AG09319 (cell line): ENCODE results near the gene CCDC88A.
"Not testable (repeated sequence)": the region's sequence is repeated elsewhere in the genome, so short reads cannot be mapped to it uniquely, and the experiment has no call there.

Experiments
- DNase-seq: peaks from one replicate; pipeline ENCODE4 v3.0.0-alpha.2; 2010; ENCODE audit warnings: low read depth; ENCODE audit errors: extremely low read depth
- TF ChIP-seq, protein P1 (sequence below): IDR thresholded peaks from 2 replicates; pipeline ENCODE4 v1.5.1; 2011; ENCODE audit warnings: low read depth, mild to moderate bottlenecking, inconsistent platforms, low read length, moderate library complexity

Gene CCDC88A

DNA sequence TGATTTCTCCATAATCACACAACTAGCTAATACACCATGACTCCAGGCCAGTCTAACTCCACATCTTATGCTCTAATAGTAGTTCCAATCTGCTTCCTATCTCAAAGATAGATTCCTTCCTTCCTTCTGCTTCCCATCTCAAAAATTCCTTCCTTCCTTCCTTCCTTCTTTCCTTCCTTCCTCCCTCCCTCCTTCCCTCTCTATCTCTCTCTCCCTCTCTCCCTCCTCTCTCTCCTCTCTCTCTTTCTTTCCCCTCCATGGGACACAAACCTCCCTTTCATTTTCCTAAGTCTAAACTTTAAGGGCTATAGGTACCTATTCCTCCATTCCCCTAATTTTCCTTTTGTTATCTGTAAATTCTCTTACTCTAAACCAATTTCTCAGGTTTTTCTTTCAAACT, 62.5 kb downstream of the CCDC88A start:
- no peak for DNase-seq
- TF ChIP-seq, protein P1, sequence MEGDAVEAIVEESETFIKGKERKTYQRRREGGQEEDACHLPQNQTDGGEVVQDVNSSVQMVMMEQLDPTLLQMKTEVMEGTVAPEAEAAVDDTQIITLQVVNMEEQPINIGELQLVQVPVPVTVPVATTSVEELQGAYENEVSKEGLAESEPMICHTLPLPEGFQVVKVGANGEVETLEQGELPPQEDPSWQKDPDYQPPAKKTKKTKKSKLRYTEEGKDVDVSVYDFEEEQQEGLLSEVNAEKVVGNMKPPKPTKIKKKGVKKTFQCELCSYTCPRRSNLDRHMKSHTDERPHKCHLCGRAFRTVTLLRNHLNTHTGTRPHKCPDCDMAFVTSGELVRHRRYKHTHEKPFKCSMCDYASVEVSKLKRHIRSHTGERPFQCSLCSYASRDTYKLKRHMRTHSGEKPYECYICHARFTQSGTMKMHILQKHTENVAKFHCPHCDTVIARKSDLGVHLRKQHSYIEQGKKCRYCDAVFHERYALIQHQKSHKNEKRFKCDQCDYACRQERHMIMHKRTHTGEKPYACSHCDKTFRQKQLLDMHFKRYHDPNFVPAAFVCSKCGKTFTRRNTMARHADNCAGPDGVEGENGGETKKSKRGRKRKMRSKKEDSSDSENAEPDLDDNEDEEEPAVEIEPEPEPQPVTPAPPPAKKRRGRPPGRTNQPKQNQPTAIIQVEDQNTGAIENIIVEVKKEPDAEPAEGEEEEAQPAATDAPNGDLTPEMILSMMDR: no peak

DNA sequence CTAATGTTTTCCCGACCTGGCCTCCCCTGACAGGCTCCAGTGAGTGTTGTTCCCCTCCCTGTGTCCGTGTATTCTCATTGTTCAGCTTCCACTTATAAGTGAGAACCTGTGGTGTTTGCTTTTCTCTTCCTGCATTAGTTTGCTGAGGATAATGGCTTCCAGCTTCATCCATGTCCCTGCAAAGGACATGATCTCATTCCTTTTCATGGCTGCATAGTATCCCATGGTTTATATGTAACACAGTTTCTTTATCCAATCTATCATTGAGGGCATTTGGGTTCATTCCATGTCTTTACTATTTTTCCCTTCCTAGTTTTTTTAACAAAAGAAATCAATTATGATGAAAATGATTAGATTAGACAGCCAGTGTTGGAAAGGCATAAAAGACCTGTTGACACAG, 63.5 kb downstream of the CCDC88A start:
- DNase-seq: not testable (repeated sequence)

DNA sequence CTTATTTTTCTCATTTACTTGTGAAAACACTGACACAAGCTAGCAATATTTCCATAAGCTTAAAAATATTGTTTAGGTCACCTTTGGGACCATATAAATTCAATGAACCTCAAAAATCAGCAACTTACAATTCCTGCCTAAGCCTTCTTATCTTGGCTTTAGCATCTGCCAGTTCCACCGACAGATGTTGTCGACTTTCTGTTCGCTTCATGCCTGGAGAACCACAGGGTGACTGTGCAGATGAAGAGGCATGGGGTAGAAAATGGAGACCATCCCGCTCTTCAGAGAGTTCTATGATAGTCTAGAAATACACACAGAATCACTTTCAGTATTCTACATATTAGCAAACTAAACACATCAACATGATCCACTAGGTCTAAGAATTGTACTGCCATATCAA, 64.2 kb downstream of the CCDC88A start:
- TF ChIP-seq, protein P1: no peak
- DNase-seq: no peak

DNA sequence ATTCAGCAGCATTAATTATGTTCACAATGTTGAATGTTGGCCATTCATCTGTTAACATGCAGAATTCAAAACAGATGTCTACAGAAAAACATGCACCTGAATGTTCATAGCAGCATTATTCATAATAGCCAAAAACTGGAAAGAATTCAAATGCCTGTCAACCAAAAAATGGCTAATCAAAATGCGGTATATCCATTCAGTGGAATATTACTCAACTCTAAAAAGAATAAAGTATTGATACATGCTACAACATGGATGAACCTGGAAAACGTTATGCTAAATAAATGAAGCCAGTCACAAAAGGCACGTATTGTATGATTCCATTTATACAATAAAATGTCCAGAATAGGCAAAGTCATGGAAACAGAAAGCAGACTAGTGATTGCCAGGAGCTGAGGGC, 68.0 kb downstream of the CCDC88A start:
- no peak for DNase-seq
- TF ChIP-seq, protein P1: no peak

DNA sequence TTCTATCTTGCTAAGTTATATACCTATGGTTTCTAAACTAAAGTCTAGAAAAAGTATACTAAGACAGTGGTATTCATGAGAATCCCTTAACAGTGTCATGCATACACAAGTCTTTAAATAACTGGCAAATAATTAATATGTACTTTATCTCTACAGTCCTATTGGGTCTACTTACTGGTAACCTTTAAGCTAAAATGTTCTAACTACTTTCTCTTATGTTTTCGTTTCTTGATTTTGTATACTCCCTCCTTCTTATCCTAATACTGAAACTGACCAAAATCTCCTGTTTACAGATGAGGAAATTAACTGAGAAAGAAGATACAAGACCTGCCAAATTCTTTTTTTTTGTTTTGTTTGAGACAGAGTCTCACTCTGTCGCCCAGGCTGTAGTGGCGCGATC, 74.6 kb downstream of the CCDC88A start:
- DNase-seq: no peak
- TF ChIP-seq, protein P1: no peak

DNA sequence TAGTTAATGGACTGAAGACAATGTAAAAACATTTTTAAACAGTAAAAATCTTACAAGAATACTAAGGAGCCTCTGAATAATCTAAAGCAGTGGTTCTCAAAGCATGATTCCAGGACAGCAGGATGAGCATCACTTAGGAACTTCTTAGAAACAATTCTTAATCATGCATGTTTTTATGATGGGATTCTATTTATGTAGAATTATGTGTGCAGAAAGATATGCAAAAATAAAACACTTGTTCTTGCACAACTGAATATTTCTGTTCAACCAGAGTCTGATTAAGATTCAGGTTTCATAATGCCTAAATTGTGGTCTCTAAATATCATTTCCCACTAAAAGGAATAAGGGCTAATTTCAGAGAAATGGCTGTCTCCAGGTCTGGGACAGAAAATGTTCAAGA, 81.4 kb downstream of the CCDC88A start:
- peak; percentile 22 for DNase-seq
- TF ChIP-seq, protein P1: no peak

DNA sequence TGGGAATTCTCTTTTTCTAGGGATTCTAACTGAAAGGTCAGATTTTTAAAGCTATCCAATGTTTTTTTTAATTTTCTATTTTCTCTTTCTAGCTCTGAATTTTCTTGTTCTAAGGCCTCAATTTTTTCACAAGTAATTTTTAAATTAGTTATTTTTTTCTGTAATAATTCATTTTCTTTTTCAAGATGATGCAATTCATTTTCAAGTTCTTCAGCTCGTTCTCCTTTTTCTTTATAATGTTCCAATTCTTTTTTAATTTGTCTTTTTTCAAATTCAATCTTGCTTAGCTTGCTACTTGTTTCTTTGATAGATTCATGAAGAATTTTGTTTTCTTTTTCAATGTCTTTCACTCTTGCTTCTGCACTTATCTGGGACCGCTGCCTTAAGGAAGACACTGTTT, 84.9 kb downstream of the CCDC88A start:
- TF ChIP-seq, protein P1: no peak
- DNase-seq: no peak

DNA sequence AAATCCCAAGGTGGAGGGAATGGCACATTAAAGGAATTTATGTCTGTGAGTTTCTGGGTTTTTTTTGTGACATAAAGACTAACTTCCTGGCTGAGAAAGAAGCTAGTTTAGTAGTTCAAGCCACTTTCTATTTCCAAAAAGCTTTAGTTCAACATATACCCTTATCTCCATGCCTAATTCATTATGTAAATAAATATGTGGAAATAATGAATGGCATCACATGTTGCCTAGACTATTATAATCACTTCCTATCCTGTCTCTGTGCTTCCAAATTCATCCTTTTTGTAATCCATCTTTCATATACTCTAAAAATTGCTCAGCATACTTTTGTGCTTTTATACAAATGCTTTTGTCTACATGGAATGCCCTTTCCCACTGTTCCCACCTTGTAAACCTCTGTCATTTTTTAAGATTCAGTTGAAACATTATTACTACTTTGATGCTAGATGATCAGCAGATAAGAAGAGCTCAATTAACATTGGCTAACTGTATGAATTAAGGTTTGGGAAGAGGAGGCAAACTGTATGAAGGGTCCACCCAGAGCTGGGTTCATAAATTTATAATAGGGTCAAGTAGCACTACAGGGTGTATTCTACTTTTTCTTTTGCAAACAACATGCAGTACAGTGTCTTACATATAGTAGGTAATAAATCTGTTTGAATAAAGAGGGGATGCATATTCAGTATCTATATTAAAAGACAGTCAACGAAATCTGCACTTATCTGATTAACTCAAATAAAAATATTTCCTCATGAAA, 88.9 kb downstream of the CCDC88A start:
- TF ChIP-seq, protein P1: no peak
- no peak for DNase-seq
